MM.1S (cell line): ENCODE results near the gene ALAS1.
A peak's percentile ranks its signal among the peaks of the same experiment; 100 is the strongest.

ENCODE experiments used
- DNase-seq: peaks from one replicate; pipeline ENCODE4 v3.0.0-alpha.2; 2015
- H2AFZ ChIP-seq: fragments of 300-600 bp; sonication (generic); 2 replicates; pipeline ENCODE4 v1.6.0; 2016; ENCODE audit warnings: antibody characterized with exemption, low read length
- H3F3A ChIP-seq: fragments of 300-600 bp; sonication (generic); 2 replicates; pipeline ENCODE4 v1.6.1; 2016; ENCODE audit warnings: mild to moderate bottlenecking, antibody characterized with exemption, low read length, moderate library complexity, mixed read lengths; ENCODE audit not compliant: insufficient read depth
- H3K27ac ChIP-seq: fragments of 300-600 bp; sonication (generic); 2 replicates; pipeline ENCODE4 v1.5.1; 2016; ENCODE audit warnings: mild to moderate bottlenecking, low read length
- H3K27me3 ChIP-seq: fragments of 300-600 bp; sonication (generic); replicated peaks from 2 replicates; pipeline ENCODE4 v1.6.0; 2016; ENCODE audit warnings: low read length; ENCODE audit not compliant: insufficient read depth
- H3K36me3 ChIP-seq: fragments of 300-600 bp; sonication (generic); replicated peaks from 2 replicates; pipeline ENCODE4 v1.6.1; 2016; ENCODE audit warnings: mild to moderate bottlenecking, low read length, mixed read lengths; ENCODE audit not compliant: insufficient read depth
- H3K4me1 ChIP-seq: fragments of 300-600 bp; sonication (generic); 2 replicates; pipeline ENCODE4 v1.6.1; 2016; ENCODE audit warnings: low read length, mixed read lengths
- H3K4me2 ChIP-seq: fragments of 300-600 bp; sonication (generic); 2 replicates; pipeline ENCODE4 v1.6.0; 2016; ENCODE audit warnings: low read depth, low read length
- H3K4me3 ChIP-seq: fragments of 300-600 bp; sonication (generic); 2 replicates; pipeline ENCODE4 v1.5.1; 2016; ENCODE audit warnings: low read length, mixed read lengths
- H3K79me2 ChIP-seq: fragments of 300-600 bp; sonication (generic); 2 replicates; pipeline ENCODE4 v1.6.1; 2016; ENCODE audit warnings: mixed run types, low read length, mixed read lengths
- H3K9ac ChIP-seq: fragments of 300-600 bp; sonication (generic); 2 replicates; pipeline ENCODE4 v1.6.1; 2016; ENCODE audit warnings: low read length, mixed read lengths
- H3K9me2 ChIP-seq: fragments of 300-600 bp; sonication (generic); replicated peaks from 2 replicates; pipeline ENCODE4 v1.6.1; 2016; ENCODE audit warnings: mild to moderate bottlenecking, low read length, mixed read lengths; ENCODE audit not compliant: insufficient read depth
- H3K9me3 ChIP-seq: fragments of 300-600 bp; sonication (generic); replicated peaks from 2 replicates; pipeline ENCODE4 v1.6.1; 2016; ENCODE audit warnings: mild to moderate bottlenecking, low read length, mixed read lengths; ENCODE audit not compliant: insufficient read depth
- H4K20me1 ChIP-seq: fragments of 300-600 bp; sonication (generic); 2 replicates; pipeline ENCODE4 v1.6.1; 2016; ENCODE audit warnings: mild to moderate bottlenecking, low read length, moderate library complexity, mixed read lengths; ENCODE audit not compliant: insufficient read depth
- EZH2 ChIP-seq: fragments of 300-600 bp; sonication (generic); optimal IDR thresholded peaks from 2 replicates; pipeline ENCODE3; 2017; ENCODE audit warnings: low read depth, mild to moderate bottlenecking, antibody characterized with exemption, low read length, mixed read lengths
- EZH2phosphoT487 ChIP-seq: fragments of 300-600 bp; sonication (generic); IDR thresholded peaks from 2 replicates; pipeline ENCODE4 v1.6.1; 2018; ENCODE audit warnings: antibody characterized with exemption, low read length
- TF ChIP-seq, protein P1 (sequence below): fragments of 300-600 bp; sonication (generic); IDR thresholded peaks from 2 replicates; pipeline ENCODE4 v1.5.1; 2016; ENCODE audit warnings: antibody characterized with exemption, low read length, mixed read lengths

ALAS1 gene

GRCh38 chr3:52250122-52250521, 52.2 kb downstream of the ALAS1 start:
- H3K27me3 ChIP-seq, result no peaks in the 10 kb centered on the region
- no peaks in the 10 kb centered on the region for H3K9me2 ChIP-seq
- no peak overlapping the region for H3K4me3 ChIP-seq
- TF ChIP-seq EZH2phosphoT487, result no peak
- TF ChIP-seq, protein P1, sequence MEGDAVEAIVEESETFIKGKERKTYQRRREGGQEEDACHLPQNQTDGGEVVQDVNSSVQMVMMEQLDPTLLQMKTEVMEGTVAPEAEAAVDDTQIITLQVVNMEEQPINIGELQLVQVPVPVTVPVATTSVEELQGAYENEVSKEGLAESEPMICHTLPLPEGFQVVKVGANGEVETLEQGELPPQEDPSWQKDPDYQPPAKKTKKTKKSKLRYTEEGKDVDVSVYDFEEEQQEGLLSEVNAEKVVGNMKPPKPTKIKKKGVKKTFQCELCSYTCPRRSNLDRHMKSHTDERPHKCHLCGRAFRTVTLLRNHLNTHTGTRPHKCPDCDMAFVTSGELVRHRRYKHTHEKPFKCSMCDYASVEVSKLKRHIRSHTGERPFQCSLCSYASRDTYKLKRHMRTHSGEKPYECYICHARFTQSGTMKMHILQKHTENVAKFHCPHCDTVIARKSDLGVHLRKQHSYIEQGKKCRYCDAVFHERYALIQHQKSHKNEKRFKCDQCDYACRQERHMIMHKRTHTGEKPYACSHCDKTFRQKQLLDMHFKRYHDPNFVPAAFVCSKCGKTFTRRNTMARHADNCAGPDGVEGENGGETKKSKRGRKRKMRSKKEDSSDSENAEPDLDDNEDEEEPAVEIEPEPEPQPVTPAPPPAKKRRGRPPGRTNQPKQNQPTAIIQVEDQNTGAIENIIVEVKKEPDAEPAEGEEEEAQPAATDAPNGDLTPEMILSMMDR, result no peak
- no peak for TF ChIP-seq EZH2
- no peak overlapping the region for H3K4me2 ChIP-seq
- no peak overlapping the region for H2AFZ ChIP-seq
- no peak overlapping the region for H3K27ac ChIP-seq
- H4K20me1 ChIP-seq, result no peaks in the 10 kb centered on the region
- peaks cover 26% of the 10 kb centered on the region for H3K4me1 ChIP-seq
- H3K9me3 ChIP-seq, result no peaks in the 10 kb centered on the region
- peaks cover 7% of the 10 kb centered on the region; the same call in 1 of the 2 replicates for H3K79me2 ChIP-seq
- no peak overlapping the region for H3K9ac ChIP-seq
- H3F3A ChIP-seq, result peaks cover 31% of the 10 kb centered on the region
- H3K36me3 ChIP-seq, result no peaks in the 10 kb centered on the region
- DNase-seq, result peak; percentile 1

- Histone ChIP-seq H3K4me1 (peaks cover 39% of the 10 kb centered on the region), H3K27me3 (no peaks in the 10 kb centered on the region), H3K9me2 (no peaks in the 10 kb centered on the region), H3F3A (peaks cover 30% of the 10 kb centered on the region), H3K36me3 (peaks cover 18% of the 10 kb centered on the region), H3K4me3 (no peak overlapping the region), H2AFZ (no peak overlapping the region), H3K79me2 (peaks cover 41% of the 10 kb centered on the region), H3K9me3 (no peaks in the 10 kb centered on the region), H3K27ac (peak overlapping the region; percentile 95), H3K4me2 (peak overlapping the region; percentile 46), H3K9ac (peak overlapping the region; percentile 60), H4K20me1 (no peaks in the 10 kb centered on the region)
- DNase-seq, result peak; percentile 85
- TF ChIP-seq, protein P1, result no peak
- no peak for TF ChIP-seq EZH2phosphoT487
- TF ChIP-seq EZH2, result no peak
These were observed 55.6 kb downstream of the ALAS1 start for GRCh38 chr3:52253314-52254304.

GRCh38 chr3:52254608-52255007, 56.6 kb downstream of the ALAS1 start:
- no peaks in the 10 kb centered on the region for H3K9me3 ChIP-seq
- no peak overlapping the region for H3K9ac ChIP-seq
- TF ChIP-seq EZH2 (no peak), EZH2phosphoT487 (no peak)
- TF ChIP-seq, protein P1, result no peak
- H3K27me3 ChIP-seq, result no peaks in the 10 kb centered on the region
- H3K4me2 ChIP-seq, result 0 out of 2 replicates have a peak overlapping the region, but pooled peaks have one; percentile 42
- H3K4me1 ChIP-seq, result peaks cover 48% of the 10 kb centered on the region
- no peaks in the 10 kb centered on the region for H4K20me1 ChIP-seq
- H3K9me2 ChIP-seq, result no peaks in the 10 kb centered on the region
- H3K4me3 ChIP-seq, result no peak overlapping the region
- DNase-seq, result peak; percentile 5
- peak overlapping the region; percentile 95; the same call in 1 of the 2 replicates for H3K27ac ChIP-seq
- peaks cover 22% of the 10 kb centered on the region for H3K36me3 ChIP-seq
- peaks cover 30% of the 10 kb centered on the region for H3F3A ChIP-seq
- no peak overlapping the region for H2AFZ ChIP-seq
- peaks cover 51% of the 10 kb centered on the region for H3K79me2 ChIP-seq
